ENCODE data around the gene PCK2.

Gene PCK2

GRCh38 chr14:24063263-24063836 lies 30.8 kb upstream of the PCK2 start:
- Histone ChIP-seq H2AFZ (ENCODE audit: low read length) (no peak overlapping the region), H4K20me1 (ENCODE audit: insufficient read depth, low read length) (no peaks in the 10 kb centered on the region), H3K4me1 (ENCODE audit: low read length) (no peaks in the 10 kb centered on the region), H3K4me2 (ENCODE audit: low read depth, low read length) (no peak overlapping the region), H3F3A (ENCODE audit: insufficient read depth, low read length) (no peaks in the 10 kb centered on the region), H3K27me3 (replicated peaks; ENCODE audit: insufficient read depth, low read length) (no peaks in the 10 kb centered on the region), H3K27ac (ENCODE audit: low read length) (no peak overlapping the region), H3K9me3 (replicated peaks; ENCODE audit: insufficient read depth, low read length) (no peaks in the 10 kb centered on the region), H3K9me2 (replicated peaks; ENCODE audit: insufficient read depth, low read length) (no peaks in the 10 kb centered on the region), H3K9ac (ENCODE audit: low read length) (no peak overlapping the region), H3K4me3 (ENCODE audit: low read length) (no peak overlapping the region), H3K79me2 (ENCODE audit: low read length) (no peaks in the 10 kb centered on the region), H3K36me3 (replicated peaks; ENCODE audit: insufficient read depth, low read length) (no peaks in the 10 kb centered on the region)
- no peak for DNase-seq
- TF ChIP-seq EZH2phosphoT487 (IDR thresholded peaks at IDR 0.05; ENCODE audit: low read length) = no peak
- TF ChIP-seq CTCF (IDR thresholded peaks at IDR 0.05; ENCODE audit: low read length) = no peak
- TF ChIP-seq EZH2 (optimal IDR thresholded peaks at IDR 0.05; ENCODE audit: low read depth, low read length) = no peak

DNA sequence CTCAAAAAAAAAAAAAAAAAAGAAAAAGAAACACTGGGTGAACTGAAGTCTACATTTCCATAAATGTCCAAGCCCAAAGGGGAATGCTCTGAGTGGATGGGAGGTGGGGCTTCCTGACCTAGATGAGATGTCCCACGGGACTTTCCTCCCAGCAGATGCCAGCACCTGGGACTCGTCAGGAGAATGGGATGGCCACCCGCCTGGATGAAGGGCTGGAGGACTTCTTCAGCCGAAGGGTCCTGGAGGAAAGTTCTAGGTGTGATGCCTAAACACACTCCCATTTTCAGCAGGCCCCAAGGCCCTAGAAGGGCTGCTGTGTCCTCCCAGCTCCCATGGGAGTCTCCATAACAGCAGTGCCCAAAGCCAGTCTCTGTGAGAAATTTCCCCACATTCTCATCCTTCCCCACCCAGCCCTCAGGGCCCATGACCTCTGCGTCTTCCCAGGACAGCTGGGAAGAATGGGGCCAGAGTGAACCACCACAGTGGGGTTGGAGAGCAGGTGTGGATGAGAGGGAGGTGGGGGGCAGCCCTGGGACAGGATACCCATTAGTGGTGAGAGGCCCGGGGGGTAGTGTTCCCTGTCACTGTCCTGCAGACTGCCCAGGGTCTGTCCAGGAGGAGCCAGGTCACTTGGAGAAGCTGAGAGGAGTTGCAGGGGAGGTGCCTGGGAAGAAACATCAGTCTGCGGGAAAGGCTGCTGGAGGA lies 29.9 kb upstream of the PCK2 start:
- Histone ChIP-seq H3K27ac (ENCODE audit: low read length) (no peak overlapping the region), H4K20me1 (ENCODE audit: insufficient read depth, low read length) (no peaks in the 10 kb centered on the region), H3K4me2 (ENCODE audit: low read depth, low read length) (no peak overlapping the region), H3K27me3 (replicated peaks; ENCODE audit: insufficient read depth, low read length) (no peaks in the 10 kb centered on the region), H3K9ac (ENCODE audit: low read length) (no peak overlapping the region), H3K9me3 (replicated peaks; ENCODE audit: insufficient read depth, low read length) (no peaks in the 10 kb centered on the region), H3K4me3 (ENCODE audit: low read length) (no peak overlapping the region), H2AFZ (ENCODE audit: low read length) (no peak overlapping the region), H3K79me2 (ENCODE audit: low read length) (no peaks in the 10 kb centered on the region), H3K36me3 (replicated peaks; ENCODE audit: insufficient read depth, low read length) (no peaks in the 10 kb centered on the region), H3K9me2 (replicated peaks; ENCODE audit: insufficient read depth, low read length) (no peaks in the 10 kb centered on the region), H3K4me1 (ENCODE audit: low read length) (no peaks in the 10 kb centered on the region), H3F3A (ENCODE audit: insufficient read depth, low read length) (no peaks in the 10 kb centered on the region)
- TF ChIP-seq EZH2 (optimal IDR thresholded peaks at IDR 0.05; ENCODE audit: low read depth, low read length) (no peak), CTCF (IDR thresholded peaks at IDR 0.05; ENCODE audit: low read length) (no peak), EZH2phosphoT487 (IDR thresholded peaks at IDR 0.05; ENCODE audit: low read length) (no peak)
- DNase-seq = no peak

GRCh38 chr14:24064856-24065255 lies 29.3 kb upstream of the PCK2 start:
- H3K9me3 ChIP-seq (replicated peaks; ENCODE audit: insufficient read depth, low read length) = no peaks in the 10 kb centered on the region
- no peak for TF ChIP-seq EZH2 (optimal IDR thresholded peaks at IDR 0.05; ENCODE audit: low read depth, low read length)
- TF ChIP-seq EZH2phosphoT487 (IDR thresholded peaks at IDR 0.05; ENCODE audit: low read length) = no peak
- TF ChIP-seq CTCF (IDR thresholded peaks at IDR 0.05; ENCODE audit: low read length) = no peak
- no peak overlapping the region for H3K27ac ChIP-seq (ENCODE audit: low read length)
- H3K4me3 ChIP-seq (ENCODE audit: low read length) = no peak overlapping the region
- no peaks in the 10 kb centered on the region for H3K79me2 ChIP-seq (ENCODE audit: low read length)
- H3K9me2 ChIP-seq (replicated peaks; ENCODE audit: insufficient read depth, low read length) = no peaks in the 10 kb centered on the region
- no peak overlapping the region for H3K9ac ChIP-seq (ENCODE audit: low read length)
- H3K4me2 ChIP-seq (ENCODE audit: low read depth, low read length) = no peak overlapping the region
- no peak overlapping the region for H2AFZ ChIP-seq (ENCODE audit: low read length)
- H3K27me3 ChIP-seq (replicated peaks; ENCODE audit: insufficient read depth, low read length) = no peaks in the 10 kb centered on the region
- H4K20me1 ChIP-seq (ENCODE audit: insufficient read depth, low read length) = no peaks in the 10 kb centered on the region
- H3F3A ChIP-seq (ENCODE audit: insufficient read depth, low read length) = no peaks in the 10 kb centered on the region
- DNase-seq = no peak
- no peaks in the 10 kb centered on the region for H3K36me3 ChIP-seq (replicated peaks; ENCODE audit: insufficient read depth, low read length)
- no peaks in the 10 kb centered on the region for H3K4me1 ChIP-seq (ENCODE audit: low read length)
